Measurements from ENCODE around the gene ZNF17. TPM values are rescaled to one million over a fixed set of nuclear protein-coding genes. Genes with fewer than 3 reads are reported as not detected.

ZNF17 gene
- total and polyA plus RNA-seq, 2 of the 8 experiments (the other 6 are each of a cell fraction or from before 2014, with no cell fraction given) = 3.8 to 10.2 TPM

DNA sequence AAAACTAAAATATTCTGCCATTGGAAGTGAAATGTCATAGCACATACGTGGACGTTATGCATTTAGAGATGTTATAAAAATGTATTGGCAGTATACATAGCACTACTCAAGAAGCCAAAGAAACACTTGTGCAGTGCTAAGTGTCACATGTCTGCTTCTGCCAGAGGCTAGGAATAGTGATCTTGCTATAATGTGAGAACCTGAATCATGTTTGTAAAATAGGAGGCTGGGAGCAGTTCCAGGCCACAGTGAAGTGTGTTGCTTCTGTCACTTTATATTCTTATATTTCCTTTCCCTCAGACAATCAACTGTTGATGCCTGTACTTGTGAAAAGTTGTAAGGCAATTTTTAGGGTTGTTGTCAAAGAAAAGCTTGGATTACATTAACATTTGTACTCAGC lies 44.2 kb upstream of the ZNF17 start (continued):
- TF ChIP-seq CTBP2 (IDR thresholded peaks at IDR 0.05; ENCODE audit: borderline replicate concordance, insufficient read depth, insufficient read length, low read length) = no peak
- TF ChIP-seq POLR2AphosphoS5 (IDR thresholded peaks at IDR 0.05; ENCODE audit: low read depth, low read length) = no peak
